HG02678 (cell line): ENCODE data around the gene SLC6A16.
"Not testable (repeated sequence)": the region's sequence is repeated elsewhere in the genome, so short reads cannot be mapped to it uniquely, and the experiment has no call there.

Experiments used
- ATAC-seq: cut with Tn5 transposase; IDR thresholded peaks from one replicate; pipeline ENCODE4 v1.9.1; 2021; ENCODE audit warnings: mild to moderate bottlenecking, moderate library complexity; ENCODE audit not compliant: unreplicated experiment

Gene SLC6A16

GRCh38 chr19:49324801-49325576 is at the start of gene SLC6A16:
Gene SLC6A16 (minus strand): TSS chr19:49325191. CDS start chr19:49311347, 13,844 bp downstream.
- no peak for ATAC-seq

- not testable (repeated sequence) for ATAC-seq
Measured at GRCh38 chr19:49373174-49373573, 48.2 kb upstream of the SLC6A16 start.

DNA sequence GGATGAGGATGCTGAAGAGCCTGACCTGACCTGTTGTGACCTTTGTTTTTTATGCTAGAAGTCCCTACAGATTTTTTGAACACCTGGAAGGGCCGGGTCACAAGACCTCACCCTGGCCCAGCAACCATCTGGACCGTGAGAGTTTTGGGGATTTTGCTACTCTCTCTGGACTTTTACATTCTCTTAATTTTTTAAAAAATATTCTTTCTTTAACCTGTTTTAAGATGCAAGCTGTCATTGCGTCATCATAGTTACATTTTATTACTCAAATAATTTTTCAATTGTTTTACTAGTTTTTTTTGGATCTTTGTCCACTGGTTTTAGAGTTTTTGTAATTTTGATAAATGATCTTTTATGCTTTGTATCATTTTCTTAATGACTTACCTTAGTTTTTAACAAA is 46.2 kb upstream of the SLC6A16 start:
- ATAC-seq: no peak

DNA sequence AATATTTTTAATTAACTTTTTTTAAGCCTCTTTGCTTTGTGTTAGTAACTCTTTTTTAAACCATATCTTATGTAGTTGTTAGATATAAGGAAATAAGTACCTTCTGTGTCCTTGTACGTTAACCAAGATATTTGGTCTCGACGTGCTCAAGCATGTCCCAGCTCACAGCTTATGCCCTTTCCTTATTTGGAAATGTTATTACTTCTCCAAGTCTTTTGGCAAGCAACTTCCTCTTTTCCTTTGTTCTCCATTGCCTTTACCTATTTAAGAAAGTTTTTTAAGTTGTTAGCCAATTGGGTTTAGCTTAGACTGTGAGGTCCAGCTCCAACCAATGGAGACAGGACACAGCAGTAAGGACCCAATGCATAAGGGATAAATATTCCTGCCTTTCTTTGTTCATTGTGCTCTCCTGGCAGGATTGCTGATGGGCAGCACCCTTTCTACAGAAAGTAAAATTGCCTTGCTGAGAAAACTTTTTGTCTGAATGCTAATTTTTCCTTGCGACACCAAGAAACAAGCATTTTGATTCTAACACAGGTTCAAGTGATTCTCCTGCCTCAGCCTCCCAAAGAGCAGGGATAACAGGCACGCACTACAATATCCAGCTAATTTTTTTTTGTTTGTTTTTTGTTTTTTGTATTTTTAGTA is 43.8 kb upstream of the SLC6A16 start:
- no peak for ATAC-seq

DNA sequence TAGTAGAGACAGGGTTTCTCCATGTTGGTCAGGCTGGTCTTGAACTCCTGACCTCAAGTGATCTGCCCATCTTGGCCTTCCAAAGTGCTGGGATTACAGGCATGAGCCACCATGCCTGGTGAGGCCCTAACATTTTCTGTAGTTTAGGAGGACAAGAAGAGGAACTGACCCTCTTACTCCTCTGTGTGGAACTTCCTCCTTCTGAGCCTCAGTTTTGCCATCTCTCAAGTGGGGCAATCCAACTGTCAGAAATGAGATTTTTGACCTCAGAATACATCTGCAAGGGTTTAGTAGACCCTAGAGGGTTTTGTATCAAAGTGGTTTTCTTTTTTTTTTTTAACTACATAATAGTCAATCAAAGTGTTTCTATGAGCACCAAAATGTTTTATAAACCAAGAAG is 41.1 kb upstream of the SLC6A16 start:
- no peak for ATAC-seq

- ATAC-seq: no peak
Measured at GRCh38 chr19:49364083-49364737, 39.2 kb upstream of the SLC6A16 start.

DNA sequence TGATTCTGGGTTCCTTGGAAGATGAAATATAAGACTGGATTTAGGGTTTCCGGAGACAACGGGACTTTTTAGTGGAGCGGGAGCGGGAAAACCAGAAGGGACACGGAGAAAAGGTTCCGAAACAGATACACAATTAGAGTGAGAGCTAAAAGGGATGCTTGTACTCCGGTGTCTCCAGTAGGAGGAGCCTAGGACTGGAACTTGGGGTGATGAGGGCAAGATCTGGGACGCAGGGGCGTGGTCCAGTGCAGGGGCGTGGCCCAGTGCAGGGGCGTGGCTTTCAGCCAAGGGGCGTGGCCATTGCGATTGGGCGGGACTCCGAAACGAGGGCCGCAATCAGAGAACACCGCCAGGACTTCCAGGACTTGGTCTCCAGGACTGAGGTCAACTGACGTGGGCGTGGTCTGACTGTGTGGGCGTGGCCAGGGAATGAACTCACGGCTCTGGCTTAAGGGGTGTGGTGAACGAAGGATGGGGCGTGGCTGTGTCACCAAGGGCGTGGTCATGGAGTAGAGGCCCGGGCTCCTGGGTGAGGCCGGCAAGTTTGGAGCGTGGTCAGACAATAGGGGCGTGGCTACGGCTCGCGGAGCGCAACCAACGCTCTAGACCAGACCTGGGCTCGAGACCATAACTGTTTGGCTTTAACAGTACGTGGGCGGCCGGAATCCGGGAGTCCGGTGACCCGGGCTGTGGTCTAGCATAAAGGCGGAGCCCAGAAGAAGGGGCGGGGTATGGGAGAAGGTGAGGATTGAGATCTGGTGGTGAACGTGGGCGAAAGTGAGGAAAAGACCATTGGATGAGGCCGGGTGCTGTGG is 38.5 kb upstream of the SLC6A16 start, which contains the start of gene DKKL1:
DKKL1 (plus strand) TSS at position 610 of the 815 bp plus-strand sequence; CDS start at position 732, 122 bp downstream.
- ATAC-seq: no peak

GRCh38 chr19:49362929-49363267 is 37.9 kb upstream of the SLC6A16 start:
- ATAC-seq: no peak

GRCh38 chr19:49362048-49362928 is 37.3 kb upstream of the SLC6A16 start, which contains the start of gene TEAD2:
Gene TEAD2 (minus strand): TSS chr19:49362416. CDS start chr19:49360075, 2,341 bp downstream.
- no peak for ATAC-seq

- ATAC-seq: no peak
Measured at GRCh38 chr19:49361438-49362047, 36.6 kb upstream of the SLC6A16 start.

DNA sequence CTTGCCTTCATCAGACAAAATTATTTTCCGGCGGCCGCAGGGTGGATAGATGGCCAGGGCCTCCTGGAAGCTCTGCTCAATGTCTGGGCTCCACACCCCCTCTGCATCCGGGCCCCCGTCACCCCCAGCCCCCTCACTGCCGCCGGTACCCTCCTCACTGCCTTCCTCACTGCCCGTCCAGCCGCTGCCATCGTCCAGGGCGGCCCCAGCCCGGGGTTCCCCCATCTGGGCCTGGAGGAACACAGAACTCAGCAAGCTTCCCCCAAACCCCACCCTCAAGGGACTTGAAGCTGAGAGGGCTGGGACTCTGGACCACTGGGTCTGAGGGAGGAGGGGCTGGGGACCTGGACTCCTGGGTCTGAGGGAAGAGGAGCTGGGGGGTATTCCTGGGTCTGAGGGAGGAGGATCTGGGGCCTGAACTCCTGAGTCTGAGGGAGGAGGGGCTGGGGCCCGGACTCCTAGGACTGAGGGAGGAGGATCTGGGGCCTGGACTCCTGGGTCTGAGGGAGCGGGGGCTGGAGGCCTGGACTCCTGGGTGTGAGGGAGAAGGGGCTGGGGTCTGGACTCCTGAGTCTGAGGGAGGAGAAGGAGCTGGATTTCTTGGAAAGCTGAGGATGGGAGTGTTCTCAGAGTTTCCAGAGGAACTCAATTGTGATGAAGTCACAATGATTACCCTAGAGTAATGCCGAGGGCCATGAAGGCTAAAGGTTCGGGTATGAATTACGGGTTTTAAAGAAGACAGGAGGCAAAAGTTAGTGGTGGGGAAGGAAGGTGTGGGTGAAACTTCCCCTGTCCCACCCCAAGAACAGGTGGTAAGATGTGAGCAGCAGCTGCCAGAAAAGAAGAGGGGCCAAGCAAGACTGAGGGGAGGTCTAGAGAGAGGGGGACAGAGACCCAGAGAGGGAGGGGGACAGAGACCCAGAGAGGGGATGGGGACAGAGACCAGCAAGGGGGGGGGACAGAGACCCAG is 35.1 kb upstream of the SLC6A16 start:
- no peak for ATAC-seq

- no peak for ATAC-seq
Measured at GRCh38 chr19:49357186-49357585, 32.2 kb upstream of the SLC6A16 start.

GRCh38 chr19:49356382-49356781 is 31.4 kb upstream of the SLC6A16 start:
- ATAC-seq: no peak

GRCh38 chr19:49355909-49356353 is 30.9 kb upstream of the SLC6A16 start:
- no peak for ATAC-seq

DNA sequence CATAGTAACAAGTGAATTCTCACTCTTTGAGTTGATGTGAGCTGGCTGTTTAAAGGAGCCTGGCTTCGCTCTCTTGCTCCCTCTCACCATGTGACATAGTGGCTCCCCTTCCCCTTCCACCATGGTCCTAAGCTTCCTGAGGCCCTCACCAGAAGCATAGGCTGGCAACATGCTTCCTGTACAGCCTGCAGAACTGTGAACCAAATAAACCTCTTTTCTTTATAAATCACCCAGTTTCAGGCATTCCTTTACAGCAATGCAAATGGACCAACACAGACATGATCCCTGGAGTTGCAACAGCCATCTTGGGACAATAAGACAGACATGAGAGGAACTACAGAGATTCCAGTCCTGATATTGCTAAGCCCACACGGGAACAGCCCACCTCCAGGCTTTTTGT is 24.6 kb upstream of the SLC6A16 start:
- no peak for ATAC-seq

- no peak for ATAC-seq
Measured at GRCh38 chr19:49348305-49349189, 23.6 kb upstream of the SLC6A16 start.

GRCh38 chr19:49347835-49348234 is 22.8 kb upstream of the SLC6A16 start:
- ATAC-seq: no peak
